Ovary (tissue), 9 donors: ENCODE measurements around the gene HOXA1. TPM values are rescaled to one million over a fixed set of nuclear protein-coding genes. Genes with fewer than 3 reads are reported as not detected.

Source experiments
- DNase-seq, 5 donors: peaks; one replicate each; pipeline ENCODE4 v3.0.0-alpha.2; 2019 to 2020
- H3K27ac ChIP-seq, 2 donors: fragments of 200-600 bp; one replicate each; pipeline versions ENCODE4 v1.5.1 to v1.8.0; 2019 to 2022
- H3K27me3 ChIP-seq: fragments of 200-600 bp; one replicate; pipeline ENCODE4 v1.8.0; 2022
- H3K36me3 ChIP-seq: fragments of 200-600 bp; sonication (generic); one replicate; pipeline ENCODE4 v1.5.1; 2019
- H3K4me1 ChIP-seq: one replicate; pipeline ENCODE4 v1.8.1; 2013; ENCODE audit warnings: mild to moderate bottlenecking, moderate library complexity; ENCODE audit not compliant: insufficient read depth
- H3K4me3 ChIP-seq: fragments of 200-600 bp; sonication (generic); one replicate; pipeline ENCODE4 v1.5.1; 2017
- H3K9me3 ChIP-seq, 2 donors: fragments of 200-600 bp in 1 of 2; sonication (generic) in 1 of 2; one replicate each; pipeline versions ENCODE4 v1.5.1 to v1.8.1; 2013 to 2019; ENCODE audit warnings: mild to moderate bottlenecking in 1 of 2, moderate library complexity in 1 of 2
- CTCF ChIP-seq, 3 donors: fragments of 450-650 bp in 2 of 3; fragments of 200-600 bp in 1 of 3; IDR thresholded peaks; one replicate each; pipeline versions ENCODE4 v1.5.1 to v1.8.0; 2016 to 2022; ENCODE audit warnings: antibody characterized with exemption in 3 of 3, mild to moderate bottlenecking in 1 of 3
- EP300 ChIP-seq: sonication (generic); formaldehyde crosslinking; IDR thresholded peaks from one replicate; pipeline ENCODE4 v1.6.1; 2017; ENCODE audit warnings: antibody characterized with exemption
- POLR2A ChIP-seq: fragments of 450-650 bp; IDR thresholded peaks from one replicate; pipeline ENCODE4 v1.6.1; 2017; ENCODE audit warnings: antibody characterized with exemption, mild to moderate bottlenecking, moderate library complexity
- WGBS, 3 donors: extraction: QIAGEN DNeasy Blood & Tissue Kit in 1 of 3; methylation state at CpG; one replicate each; pipeline versions ENCODE4 v1.1.5 to v1.1.7; 2013 to 2017; 5-methylcytosine and 5-hydroxymethylcytosine counted together
- intact Hi-C, 4 donors: fragments of 100-400 bp; cut with DNase I; formaldehyde crosslinking; loops; one replicate each; pipeline versions ENCODE4 v1.11.0 to v1.15.1; 2022 to 2023
- polyA plus RNA-seq, 2 donors: library from polyadenylated mRNA; stranded (reverse); fragments of 200-250 nt in 1 of 2; fragments of 350-450 nt in 1 of 2; fragmentation: Illumina TruSeq in 1 of 2; extraction: RNeasy Lipid Tissue Mini Kit (QIAGEN cat#74804) in 1 of 2; gene quantifications; one replicate each; pipeline ENCODE4 v1.2.3, GENCODE V29; 2013 to 2014
- total RNA-seq, 7 donors: library from RNA; depleted of rRNA in 2 of 7; stranded (reverse); fragments of >200 nt in 2 of 7; fragmentation: NEBNext Ultra II Directional in 3 of 7; extraction: Animal tissue kit (Norgen Biotek cat#: 25700) in 3 of 7; gene quantifications; one replicate each; pipeline versions ENCODE4 v1.1.0 to v1.2.4, GENCODE V29; 2016 to 2023
- donor health status: DM: no; HTN: no; CAD: no; lungs with moderate emphysema.
- donor health status: DM: no; HTN: no; CAD: no.
- donor health status: Bipolar disorder and iron deficiency.
- donor health status: DM: yes; HTN: yes; CAD: no.
- donor health status: DM: no; HTN: no; CAD: no.
- donor health status: DM: yes; HTN: yes; CAD: no.

Gene HOXA1
- total and polyA plus RNA-seq, 9 donors, result 0.23 to 1.5 (median 0.62) TPM

- Histone ChIP-seq H3K27me3 (no peaks in the 10 kb centered on the region), H3K4me3 (peak overlapping the region; percentile 53), H3K27ac (peak overlapping the region in 1 of 2 donors; percentile 61), H3K4me1 (peaks cover 6% of the 10 kb centered on the region), H3K9me3 (peaks cover 0 to 5% of the 10 kb centered on the region in 2 donors), H3K36me3 (no peaks in the 10 kb centered on the region)
- peak in 1 of 5 donors; percentile 67 for DNase-seq
- intact Hi-C loops, result loop anchor here in 1 of 4 donors (5.0 kb wide), 1 partner anchor 273 kb away; no protein-coding TSS in a partner anchor
- 3 to 5% (median 3%) methylated on average over 43 to 72 of the region's 72 CpGs for WGBS, 3 donors
- TF ChIP-seq EP300 (no peak), CTCF (IDR thresholded peaks at IDR 0.05) (no peak), POLR2A (no peak)
These were observed 34.1 kb upstream of the HOXA1 start for GRCh38 chr7:27129729-27130539.

GRCh38 chr7:27128776-27129728 lies 33.3 kb upstream of the HOXA1 start:
- Histone ChIP-seq H3K27me3 (no peaks in the 10 kb centered on the region), H3K36me3 (no peaks in the 10 kb centered on the region), H3K4me1 (peaks cover 6% of the 10 kb centered on the region), H3K9me3 (peaks cover 0 to 5% of the 10 kb centered on the region in 2 donors), H3K27ac (peak overlapping the region in 1 of 2 donors; percentile 61), H3K4me3 (no peak overlapping the region)
- DNase-seq, result peak in 1 of 5 donors; percentile 59
- TF ChIP-seq POLR2A (no peak), EP300 (no peak), CTCF (IDR thresholded peaks at IDR 0.05) (no peak)
- intact Hi-C loops, result no loop called here
- 46 to 59% (median 46%) methylated on average over 28 of the region's 28 CpGs for WGBS, 3 donors

GRCh38 chr7:27128034-27128433 lies 32.2 kb upstream of the HOXA1 start:
- peaks cover 6% of the 10 kb centered on the region for H3K4me1 ChIP-seq
- WGBS, 3 donors, result 31 to 37% (median 36%) methylated on average over 2 of the region's 2 CpGs
- H3K27me3 ChIP-seq, result no peaks in the 10 kb centered on the region
- no peak for DNase-seq
- H3K4me3 ChIP-seq, result no peak overlapping the region
- peaks cover 0 to 5% of the 10 kb centered on the region in 2 donors for H3K9me3 ChIP-seq
- no peaks in the 10 kb centered on the region for H3K36me3 ChIP-seq
- no peak for TF ChIP-seq CTCF (IDR thresholded peaks at IDR 0.05)
- TF ChIP-seq EP300, result no peak
- no peak for TF ChIP-seq POLR2A
- intact Hi-C loops, result no loop called here
- H3K27ac ChIP-seq, result peak overlapping the region in 1 of 2 donors; percentile 10

GRCh38 chr7:27126596-27127327 lies 31.0 kb upstream of the HOXA1 start:
- TF ChIP-seq EP300 (no peak), POLR2A (no peak), CTCF (IDR thresholded peaks at IDR 0.05) (no peak)
- no peak overlapping the region for H3K27ac ChIP-seq
- H3K4me1 ChIP-seq, result peaks cover 6% of the 10 kb centered on the region
- no peaks in the 10 kb centered on the region for H3K27me3 ChIP-seq
- H3K9me3 ChIP-seq, result peaks cover 0 to 5% of the 10 kb centered on the region in 2 donors
- H3K36me3 ChIP-seq, result no peaks in the 10 kb centered on the region
- intact Hi-C loops, result no loop called here
- DNase-seq, result no peak
- H3K4me3 ChIP-seq, result no peak overlapping the region
- 27 to 53% (median 34%) methylated on average over 3 of the region's 3 CpGs for WGBS, 3 donors
